K562 (cell line): ENCODE results near the gene DOCK4. TPM values are rescaled to one million over a fixed set of nuclear protein-coding genes. Genes with fewer than 3 reads are reported as not detected.

Experiments
- CBX5 ChIP-seq: IDR thresholded peaks from 2 replicates; pipeline ENCODE4 v1.6.1; 2014; ENCODE audit warnings: low read depth, borderline replicate concordance
- E2F6 ChIP-seq, 2 experiments: IDR thresholded peaks; 2 replicates each; pipeline ENCODE4 v1.6.1; 2011; ENCODE audit warnings: borderline replicate concordance in 1 of 2, control low read depth in 1 of 2, low read depth in 1 of 2, low read length in 1 of 2, mild to moderate bottlenecking in 1 of 2, mixed read lengths in 1 of 2, moderate library complexity in 1 of 2; ENCODE audit not compliant: insufficient read depth in 1 of 2, insufficient read length in 1 of 2, poor library complexity in 1 of 2, severe bottlenecking in 1 of 2; ENCODE audit errors: extremely low read depth in 1 of 2
- ETV6 ChIP-seq, 3 experiments: fragments of 150-350 bp in 1 of 3; sonication (generic) in 1 of 3; formaldehyde crosslinking in 1 of 3; IDR thresholded peaks; 2 replicates each; pipeline versions ENCODE4 v1.6.1 to v1.8.0; 2014 to 2022; ENCODE audit warnings: borderline replicate concordance in 2 of 3, low read depth in 2 of 3, antibody characterized with exemption in 1 of 3, low read length in 1 of 3, mild to moderate bottlenecking in 1 of 3, missing genetic modification reagents in 1 of 3
- HDAC6 ChIP-seq: IDR thresholded peaks from 2 replicates; pipeline ENCODE4 v1.6.1; 2012; ENCODE audit warnings: low read depth, mild to moderate bottlenecking, control low read depth, inconsistent platforms, low read length, moderate library complexity
- HNRNPL ChIP-seq: fragments of 200-400 bp; formaldehyde crosslinking; IDR thresholded peaks from 2 replicates; pipeline ENCODE4 v1.6.1; 2017; ENCODE audit warnings: low read depth, mild to moderate bottlenecking, low read length
- KHSRP ChIP-seq: fragments of 450-650 bp; IDR thresholded peaks from 2 replicates; pipeline ENCODE4 v1.6.1; 2017
- MITF ChIP-seq: IDR thresholded peaks from 2 replicates; pipeline ENCODE4 v1.6.1; 2014; ENCODE audit warnings: antibody characterized with exemption
- NR4A1 ChIP-seq, 2 experiments: fragments of 250-450 bp in 1 of 2; fragments of 450-650 bp in 1 of 2; sonication (Bioruptor Pico) in 1 of 2; IDR thresholded peaks; 2 replicates each; pipeline versions ENCODE4 v1.4.0 to v1.6.1; 2016 to 2020; ENCODE audit warnings: mild to moderate bottlenecking in 2 of 2, missing compliant biosample characterization in 1 of 2, missing genetic modification characterization in 1 of 2, moderate library complexity in 1 of 2
- PHTF2 ChIP-seq: fragments of 250-450 bp; sonication (Bioruptor Pico); IDR thresholded peaks from 2 replicates; pipeline ENCODE4 v1.5.0; 2021; ENCODE audit warnings: mild to moderate bottlenecking
- PTBP1 ChIP-seq: fragments of 200-400 bp; formaldehyde crosslinking; IDR thresholded peaks from 2 replicates; pipeline ENCODE4 v1.6.1; 2017; ENCODE audit warnings: low read depth, low read length
- RERE ChIP-seq: sonication (generic); formaldehyde crosslinking; IDR thresholded peaks from 2 replicates; pipeline ENCODE4 v1.8.0; 2023; ENCODE audit warnings: missing genetic modification reagents, mild to moderate bottlenecking, borderline replicate concordance
- SLC30A9 ChIP-seq: fragments of 250-450 bp; sonication (Bioruptor Pico); IDR thresholded peaks from 2 replicates; pipeline ENCODE4 v1.8.0; 2022; ENCODE audit warnings: mild to moderate bottlenecking, moderate library complexity
- TARDBP ChIP-seq: fragments of 450-650 bp; IDR thresholded peaks from 2 replicates; pipeline ENCODE4 v1.6.1; 2016
- ZBTB12 ChIP-seq: fragments of 250-450 bp; sonication (Bioruptor Pico); IDR thresholded peaks from 2 replicates; pipeline ENCODE4 v1.4.0; 2020
- ZNF146 ChIP-seq: IDR thresholded peaks from one replicate; pipeline ENCODE4 v1.6.1; 2018; ENCODE audit warnings: missing compliant biosample characterization; ENCODE audit not compliant: unreplicated experiment
- ZNF253 ChIP-seq: fragments of 250-450 bp; sonication (Bioruptor Pico); conservative IDR thresholded peaks from 2 replicates; pipeline ENCODE4 v1.6.1; 2021; ENCODE audit warnings: mild to moderate bottlenecking
- ZNF830 ChIP-seq: fragments of 250-450 bp; sonication (Bioruptor Pico); IDR thresholded peaks from 2 replicates; pipeline ENCODE4 v1.5.0; 2021; ENCODE audit warnings: mild to moderate bottlenecking
- polyA plus RNA-seq, 8 experiments: library from polyadenylated mRNA; depleted of rRNA in 4 of 8; stranded (reverse) in 5 of 8; unstranded in 3 of 8; fragments of >200 nt; fragmentation: Nextera tagmentation in 2 of 8; fragmentation: Illumina TruSeq in 1 of 8; extraction: Ambion mirVana in 2 of 8; extraction: Trizol in 1 of 8; gene quantifications; 2 replicates each; pipeline versions ENCODE4 v1.2.1 to v1.2.3, GENCODE V29; 2011 to 2014; ENCODE audit warnings: inconsistent platforms in 1 of 8, missing spikeins in 1 of 8
- total RNA-seq, 7 experiments: library from RNA; depleted of rRNA in 6 of 7; stranded (reverse); fragments of >200 nt in 6 of 7; fragmentation: Illumina TruSeq in 2 of 7; extraction: Trizol in 2 of 7; gene quantifications; 2 replicates each; pipeline versions ENCODE4 v1.2.1 to v1.2.3, GENCODE V29; 2011 to 2021; ENCODE audit warnings: low replicate concordance in 1 of 7

DOCK4 gene
- total and polyA plus RNA-seq, 9 of the 15 experiments (the other 6 are each of a cell fraction or from before 2014, with no cell fraction given), result 0.42 to 5.7 (median 2.3) TPM

- TF ChIP-seq PHTF2 (CRISPR knock-in tag), result no peak
- no peak for TF ChIP-seq RERE (CRISPR knock-in tag)
- 0 out of 2 replicates have a peak, but pooled peaks have one; percentile 36 for TF ChIP-seq ZNF830 (CRISPR knock-in tag)
- TF ChIP-seq MITF, result no peak
- no peak for TF ChIP-seq TARDBP
- no peak for TF ChIP-seq PTBP1
- peak in 1 of 2 experiments; percentile 22; a peak in 1 of 4 replicates for TF ChIP-seq ETV6 (IDR thresholded peaks at IDR 0.05; ENCODE audit: borderline replicate concordance in 1 of 2, low read depth in 2 of 2, low read length in 1 of 2)
- 0 out of 2 replicates have a peak, but pooled peaks have one; percentile 69 for TF ChIP-seq ETV6 (CRISPR knock-in tag; IDR thresholded peaks at IDR 0.05; ENCODE audit: borderline replicate concordance)
- no peak for TF ChIP-seq ZNF253 (CRISPR knock-in tag)
- no peak for TF ChIP-seq CBX5
- TF ChIP-seq SLC30A9 (CRISPR knock-in tag), result no peak
- TF ChIP-seq HDAC6, result 0 out of 2 replicates have a peak, but pooled peaks have one; percentile 76
- TF ChIP-seq KHSRP, result no peak
- TF ChIP-seq HNRNPL, result no peak
- TF ChIP-seq NR4A1 (CRISPR knock-in tag; IDR thresholded peaks at IDR 0.05), result no peak
- 0 out of 2 replicates have a peak, but pooled peaks have one; percentile 28 for TF ChIP-seq NR4A1 (tag; IDR thresholded peaks at IDR 0.05)
- TF ChIP-seq ZBTB12 (CRISPR knock-in tag), result no peak
- TF ChIP-seq ZNF146 (CRISPR knock-in tag), result peak; percentile 9
- TF ChIP-seq E2F6 (IDR thresholded peaks at IDR 0.05; ENCODE audit: borderline replicate concordance in 1 of 2, extremely low read depth in 1 of 2, insufficient read depth in 1 of 2, insufficient read length in 1 of 2, low read depth in 1 of 2, low read length in 1 of 2, poor library complexity in 1 of 2, severe bottlenecking in 1 of 2), result peak in 1 of 2 experiments; percentile 10
Observed at GRCh38 chr7:112205343-112206237, 609 bp downstream of the DOCK4 start (continued).
